ENCODE data around the gene SPAG16.
A peak's percentile ranks its signal among the peaks of the same experiment; 100 is the strongest.
"Not testable (repeated sequence)": the region's sequence is repeated elsewhere in the genome, so short reads cannot be mapped to it uniquely, and the experiment has no call there.

Gene SPAG16

GRCh38 chr2:213265679-213266078 lies 18.6 kb upstream of the SPAG16 start:
- no peak for TF ChIP-seq CTCF (conservative IDR thresholded peaks at IDR 0.05; ENCODE audit: low read length)
- no peak overlapping the region for H3K4me3 ChIP-seq (ENCODE audit: low read length)
- DNase-seq (ENCODE audit: low read depth), result no peak

GRCh38 chr2:213266421-213266820 lies 17.8 kb upstream of the SPAG16 start:
- DNase-seq (ENCODE audit: low read depth), result no peak
- no peak for TF ChIP-seq CTCF (conservative IDR thresholded peaks at IDR 0.05; ENCODE audit: low read length)
- no peak overlapping the region for H3K4me3 ChIP-seq (ENCODE audit: low read length)

GRCh38 chr2:213271947-213272346 lies 12.3 kb upstream of the SPAG16 start:
- no peak for TF ChIP-seq CTCF (conservative IDR thresholded peaks at IDR 0.05; ENCODE audit: low read length)
- no peak overlapping the region for H3K4me3 ChIP-seq (ENCODE audit: low read length)
- no peak for DNase-seq (ENCODE audit: low read depth)

GRCh38 chr2:213274143-213274542 lies 10.1 kb upstream of the SPAG16 start:
- no peak overlapping the region for H3K4me3 ChIP-seq (ENCODE audit: low read length)
- TF ChIP-seq CTCF (conservative IDR thresholded peaks at IDR 0.05; ENCODE audit: low read length), result no peak
- no peak for DNase-seq (ENCODE audit: low read depth)

GRCh38 chr2:213275265-213275664 lies 9.0 kb upstream of the SPAG16 start:
- no peak for TF ChIP-seq CTCF (conservative IDR thresholded peaks at IDR 0.05; ENCODE audit: low read length)
- no peak overlapping the region for H3K4me3 ChIP-seq (ENCODE audit: low read length)
- DNase-seq (ENCODE audit: low read depth), result no peak

GRCh38 chr2:213277134-213277533 lies 7.1 kb upstream of the SPAG16 start:
- not testable (repeated sequence) for DNase-seq (ENCODE audit: low read depth); H3K4me3 ChIP-seq (ENCODE audit: low read length)

GRCh38 chr2:213279116-213279620 lies 5.1 kb upstream of the SPAG16 start:
- DNase-seq (ENCODE audit: low read depth), result no peak
- H3K4me3 ChIP-seq (ENCODE audit: low read length), result no peak overlapping the region
- TF ChIP-seq CTCF (conservative IDR thresholded peaks at IDR 0.05; ENCODE audit: low read length), result no peak

- no peak for TF ChIP-seq CTCF (conservative IDR thresholded peaks at IDR 0.05; ENCODE audit: low read length)
- H3K4me3 ChIP-seq (ENCODE audit: low read length), result no peak overlapping the region
- DNase-seq (ENCODE audit: low read depth), result peak; percentile 84
Measured at GRCh38 chr2:213279971-213280370, 4.3 kb upstream of the SPAG16 start.

Measured in AG10803 (cell line).